Nephron progenitor cell (in vitro differentiated cells): ENCODE results near the gene CAPN12.

Experiments used
- DNase-seq: peaks from one replicate; pipeline ENCODE4 v3.0.0; 2021
- H3K27ac Mint-ChIP-seq: 2 replicates; pipeline ENCODE4 v1.8.0; 2021; ENCODE audit warnings: mild to moderate bottlenecking, moderate library complexity, mixed read lengths
- H3K27me3 Mint-ChIP-seq: 2 replicates; pipeline ENCODE4 v1.8.0; 2021; ENCODE audit warnings: mild to moderate bottlenecking, low read depth, mixed read lengths; ENCODE audit not compliant: poor library complexity
- H3K36me3 Mint-ChIP-seq: 2 replicates; pipeline ENCODE4 v1.8.0; 2021; ENCODE audit warnings: low read depth, mixed read lengths
- H3K4me1 Mint-ChIP-seq: 2 replicates; pipeline ENCODE4 v1.8.0; 2021; ENCODE audit warnings: mixed read lengths
- H3K4me3 Mint-ChIP-seq: 2 replicates; pipeline ENCODE4 v1.8.0; 2021; ENCODE audit warnings: mild to moderate bottlenecking, moderate library complexity, mixed read lengths
- H3K9me3 Mint-ChIP-seq: 2 replicates; pipeline ENCODE4 v1.8.0; 2021; ENCODE audit warnings: mild to moderate bottlenecking, moderate library complexity, mixed read lengths
- TF ChIP-seq, protein P1 (sequence below): fragments of 200-600 bp; sonication (generic); IDR thresholded peaks from 2 replicates; pipeline ENCODE4 v1.5.0; 2021; ENCODE audit warnings: antibody characterized with exemption

CAPN12 gene

DNA sequence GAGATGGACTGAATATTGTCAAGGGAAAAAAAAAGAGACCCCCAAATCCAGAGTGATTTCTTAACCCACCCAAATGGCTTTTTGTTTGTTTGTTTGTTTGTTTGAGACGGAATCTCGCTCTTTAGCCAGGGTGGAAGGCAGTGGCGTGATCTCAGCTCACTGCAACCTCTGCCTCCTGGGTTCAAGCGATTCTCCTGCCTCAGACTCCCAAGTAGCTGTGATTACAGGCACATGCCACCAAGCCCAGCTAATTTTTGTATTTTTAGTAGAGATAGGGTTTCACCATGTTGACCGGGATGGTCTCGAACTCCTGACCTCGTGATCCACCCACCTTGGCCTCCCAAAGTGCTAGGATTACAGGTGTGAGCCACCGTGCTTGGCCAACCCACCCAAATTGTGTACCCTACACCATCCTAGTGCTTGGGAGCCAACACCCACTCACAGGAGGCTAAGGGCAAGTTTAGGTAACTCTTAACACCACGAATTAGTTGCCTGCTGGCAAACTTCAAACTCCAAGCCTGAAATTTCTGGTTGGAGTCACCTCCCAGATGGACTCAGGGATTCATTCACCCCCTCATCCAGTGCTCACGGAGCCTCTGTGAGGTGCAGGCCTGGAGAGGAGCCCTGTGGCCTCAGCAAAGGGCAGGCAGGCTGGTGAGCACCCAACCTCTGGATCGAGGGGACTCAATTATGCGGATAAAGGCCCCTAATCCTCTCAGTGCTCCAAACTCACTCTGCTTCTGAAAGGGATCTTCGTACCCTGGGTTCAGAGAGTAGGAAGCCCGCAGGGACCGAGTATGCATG is 59.2 kb downstream of the CAPN12 start:
- peak overlapping the region; percentile 54 for H3K4me3 Mint-ChIP-seq
- DNase-seq, result no peak
- peaks cover 47% of the 10 kb centered on the region for H3K36me3 Mint-ChIP-seq
- no peaks in the 10 kb centered on the region for H3K27me3 Mint-ChIP-seq
- H3K9me3 Mint-ChIP-seq, result peaks cover 8% of the 10 kb centered on the region
- peaks cover 85% of the 10 kb centered on the region for H3K4me1 Mint-ChIP-seq
- TF ChIP-seq, protein P1, sequence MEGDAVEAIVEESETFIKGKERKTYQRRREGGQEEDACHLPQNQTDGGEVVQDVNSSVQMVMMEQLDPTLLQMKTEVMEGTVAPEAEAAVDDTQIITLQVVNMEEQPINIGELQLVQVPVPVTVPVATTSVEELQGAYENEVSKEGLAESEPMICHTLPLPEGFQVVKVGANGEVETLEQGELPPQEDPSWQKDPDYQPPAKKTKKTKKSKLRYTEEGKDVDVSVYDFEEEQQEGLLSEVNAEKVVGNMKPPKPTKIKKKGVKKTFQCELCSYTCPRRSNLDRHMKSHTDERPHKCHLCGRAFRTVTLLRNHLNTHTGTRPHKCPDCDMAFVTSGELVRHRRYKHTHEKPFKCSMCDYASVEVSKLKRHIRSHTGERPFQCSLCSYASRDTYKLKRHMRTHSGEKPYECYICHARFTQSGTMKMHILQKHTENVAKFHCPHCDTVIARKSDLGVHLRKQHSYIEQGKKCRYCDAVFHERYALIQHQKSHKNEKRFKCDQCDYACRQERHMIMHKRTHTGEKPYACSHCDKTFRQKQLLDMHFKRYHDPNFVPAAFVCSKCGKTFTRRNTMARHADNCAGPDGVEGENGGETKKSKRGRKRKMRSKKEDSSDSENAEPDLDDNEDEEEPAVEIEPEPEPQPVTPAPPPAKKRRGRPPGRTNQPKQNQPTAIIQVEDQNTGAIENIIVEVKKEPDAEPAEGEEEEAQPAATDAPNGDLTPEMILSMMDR, result no peak
- H3K27ac Mint-ChIP-seq, result peak overlapping the region; percentile 99

DNA sequence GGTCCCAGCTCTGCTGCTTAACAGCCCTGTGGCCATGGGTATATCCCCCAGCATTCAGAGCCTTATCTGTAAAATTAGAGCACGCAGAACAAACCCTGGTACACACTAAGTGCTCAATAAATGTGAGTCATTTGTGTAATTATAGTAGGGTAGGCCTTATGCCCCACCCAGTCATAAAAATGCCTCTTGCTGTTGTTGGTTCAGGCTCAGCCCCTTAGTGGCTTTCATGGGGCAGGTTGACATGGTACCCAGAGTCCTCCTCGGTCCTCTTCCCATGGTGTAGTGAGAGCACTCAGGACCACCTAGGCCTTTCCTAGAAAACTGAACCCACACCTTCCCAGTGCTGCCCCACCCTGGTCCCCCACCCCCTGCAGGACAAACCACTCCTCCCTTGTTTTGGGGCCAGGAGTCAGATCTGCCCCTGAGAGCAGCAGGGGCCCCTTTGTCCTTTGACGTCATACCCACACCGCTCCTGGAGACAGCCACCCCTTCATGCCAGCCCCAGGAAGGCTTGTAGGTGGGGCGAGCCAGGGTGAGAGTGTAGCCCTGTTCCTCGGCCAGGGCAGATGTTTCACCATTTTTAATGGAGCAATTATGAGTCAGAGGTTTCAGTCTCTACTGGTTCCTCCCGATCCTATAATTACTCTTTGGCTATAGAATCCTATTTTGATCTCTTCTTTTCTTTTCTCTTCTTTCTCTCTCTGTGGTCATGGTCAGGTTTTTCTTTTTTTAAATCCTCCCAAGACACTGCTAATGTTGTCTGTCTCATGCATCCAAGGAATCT is 60.0 kb downstream of the CAPN12 start:
- Mint-ChIP-seq H3K4me1 (peaks cover 86% of the 10 kb centered on the region), H3K9me3 (peaks cover 8% of the 10 kb centered on the region), H3K27me3 (no peaks in the 10 kb centered on the region), H3K4me3 (peak overlapping the region; percentile 5), H3K27ac (peak overlapping the region; percentile 99), H3K36me3 (peaks cover 48% of the 10 kb centered on the region)
- TF ChIP-seq, protein P1, result no peak
- DNase-seq, result no peak

DNA sequence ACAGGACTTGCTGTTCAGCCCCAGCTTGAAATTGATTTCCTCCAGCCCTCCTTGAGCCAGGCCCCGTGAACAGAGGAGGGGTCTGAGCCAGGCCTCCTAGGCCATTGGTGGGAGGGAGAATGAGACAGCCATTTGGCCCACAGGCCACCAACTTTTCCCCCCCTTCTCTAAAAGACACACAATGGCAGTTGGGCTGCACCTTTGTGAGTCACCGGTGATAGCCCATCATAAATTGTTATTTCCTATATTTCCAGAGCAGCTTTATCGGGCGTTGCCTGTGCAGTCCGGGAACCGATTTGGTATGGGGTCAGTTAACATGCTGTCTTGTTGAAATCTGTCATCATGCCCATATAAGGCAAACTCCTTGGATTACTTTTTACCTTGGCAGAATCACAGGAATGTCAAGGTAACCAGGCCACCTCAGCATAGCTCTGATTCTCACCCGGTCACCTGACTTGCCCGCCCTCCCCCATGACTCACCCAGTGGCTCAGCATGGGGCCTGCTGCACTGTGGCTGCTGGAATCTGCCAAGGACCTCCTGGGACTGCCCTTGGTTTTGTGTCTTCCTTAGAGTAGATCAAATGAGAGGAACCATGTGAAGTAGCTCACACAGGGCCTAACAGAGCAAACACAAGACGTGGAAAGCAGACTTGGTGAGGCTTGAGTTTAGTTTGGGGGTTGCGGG is 60.7 kb downstream of the CAPN12 start:
- Mint-ChIP-seq H3K36me3 (peaks cover 48% of the 10 kb centered on the region), H3K4me3 (peak overlapping the region; percentile 64), H3K4me1 (peaks cover 89% of the 10 kb centered on the region), H3K9me3 (peaks cover 8% of the 10 kb centered on the region), H3K27ac (peak overlapping the region; percentile 99), H3K27me3 (no peaks in the 10 kb centered on the region)
- no peak for DNase-seq
- TF ChIP-seq, protein P1, result no peak

DNA sequence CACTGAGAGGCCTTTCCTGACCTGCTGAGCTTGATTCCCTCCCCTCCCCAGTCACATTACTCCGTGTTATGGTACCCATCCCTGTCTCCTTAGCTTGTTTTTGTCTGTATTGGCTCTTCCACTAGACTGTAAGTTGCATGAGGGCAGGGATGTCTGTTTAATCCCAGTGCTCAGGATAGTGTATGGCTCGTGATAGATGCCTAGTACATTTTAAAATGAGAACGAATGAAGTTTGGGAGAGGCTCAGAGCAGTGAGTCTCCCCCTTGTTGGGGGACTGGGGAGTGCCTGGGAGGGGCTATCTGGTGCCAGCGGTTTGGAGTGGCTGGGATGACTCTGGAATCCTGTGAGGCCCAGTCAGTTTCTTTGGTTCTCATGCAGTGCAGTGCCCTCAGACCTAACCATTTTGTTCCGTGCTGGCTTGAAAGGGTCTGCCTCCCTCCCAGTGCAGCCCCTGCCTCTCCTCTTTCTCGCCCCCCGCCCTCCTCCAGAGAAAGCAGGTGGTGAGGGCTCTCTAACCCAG is 61.3 kb downstream of the CAPN12 start:
- DNase-seq, result no peak
- H3K4me3 Mint-ChIP-seq, result peak overlapping the region; percentile 29
- H3K9me3 Mint-ChIP-seq, result peaks cover 8% of the 10 kb centered on the region
- peaks cover 95% of the 10 kb centered on the region for H3K4me1 Mint-ChIP-seq
- H3K36me3 Mint-ChIP-seq, result peaks cover 51% of the 10 kb centered on the region
- no peaks in the 10 kb centered on the region for H3K27me3 Mint-ChIP-seq
- peak overlapping the region; percentile 99 for H3K27ac Mint-ChIP-seq
- TF ChIP-seq, protein P1, result no peak

DNA sequence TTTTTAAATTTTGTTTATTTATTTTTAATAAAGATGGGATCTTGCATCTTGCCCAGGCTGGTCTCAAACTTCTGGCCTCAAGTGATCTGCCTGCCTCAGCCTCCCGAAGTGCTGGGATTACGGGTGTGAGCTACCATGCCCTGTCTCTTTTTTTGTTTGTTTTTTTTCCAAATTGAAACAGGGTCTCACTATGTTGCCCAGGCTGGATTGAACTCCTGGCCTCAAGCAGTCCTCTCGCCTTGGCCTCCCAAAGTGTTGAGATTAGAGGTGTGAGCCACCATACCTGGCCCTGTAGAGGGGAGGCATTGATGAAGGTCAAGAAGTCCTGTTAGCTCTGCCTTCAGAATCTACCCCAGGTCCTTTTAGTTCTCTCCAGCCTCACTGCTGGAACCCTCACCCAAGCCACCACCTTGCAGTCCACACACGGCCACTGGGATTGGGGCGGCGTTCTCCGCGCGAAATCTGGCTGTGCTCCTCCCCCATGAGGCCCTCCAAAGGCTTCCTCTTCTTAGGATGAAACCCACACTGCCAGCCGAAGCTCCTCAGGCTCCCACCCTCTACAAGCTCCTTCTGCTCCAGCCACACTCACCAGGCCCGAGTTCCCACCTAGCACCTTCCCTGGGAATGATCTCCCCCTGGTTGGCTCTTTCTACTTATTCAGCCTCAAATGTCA is 61.9 kb downstream of the CAPN12 start:
- H3K4me3 Mint-ChIP-seq, result peak overlapping the region; percentile 29
- DNase-seq, result no peak
- H3K4me1 Mint-ChIP-seq, result peaks cover 93% of the 10 kb centered on the region
- H3K9me3 Mint-ChIP-seq, result peaks cover 2% of the 10 kb centered on the region
- H3K27me3 Mint-ChIP-seq, result no peaks in the 10 kb centered on the region
- peaks cover 51% of the 10 kb centered on the region for H3K36me3 Mint-ChIP-seq
- TF ChIP-seq, protein P1, result no peak
- peak overlapping the region; percentile 99 for H3K27ac Mint-ChIP-seq
